Measurements from ENCODE around the gene DUS2.
"Not testable (repeated sequence)": the region's sequence is repeated elsewhere in the genome, so short reads cannot be mapped to it uniquely, and the experiment has no call there.

DUS2 gene

GRCh38 chr16:68022728-68023537 lies at the start of gene DUS2, which contains the start of gene DDX28:
TSS of gene DUS2 (plus strand) at chr16:68023284. CDS start at chr16:68038024, 14,740 bp downstream.
TSS of gene DDX28 (minus strand) at chr16:68023232. CDS start at chr16:68023202, 30 bp downstream.
- peak; percentile 95 for DNase-seq

GRCh38 chr16:67975321-67976105 lies 47.6 kb upstream of the DUS2 start:
- DNase-seq: no peak

DNA sequence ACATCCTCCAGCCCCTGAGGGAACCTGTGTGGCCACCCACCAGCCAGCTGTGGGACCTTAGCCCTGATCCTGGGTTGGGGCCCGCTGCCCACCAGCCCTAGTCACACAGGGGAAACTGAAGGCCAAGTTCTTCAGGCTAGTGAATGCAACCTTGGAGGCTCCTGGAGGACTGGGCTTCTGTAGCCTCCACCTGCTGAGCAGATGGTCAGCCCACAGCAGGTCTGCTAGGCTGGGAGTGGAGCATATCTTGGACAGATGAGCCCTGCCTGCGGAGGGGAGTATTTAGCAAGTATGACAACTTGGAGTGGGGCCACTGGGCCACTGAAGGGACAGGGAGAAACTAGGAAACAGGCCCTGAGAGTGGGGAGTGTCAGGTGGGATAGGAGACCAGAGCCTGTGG lies 46.9 kb upstream of the DUS2 start:
- no peak for DNase-seq

GRCh38 chr16:67977005-67977404 lies 46.1 kb upstream of the DUS2 start:
- DNase-seq: no peak

GRCh38 chr16:67977469-67978227 lies 45.4 kb upstream of the DUS2 start:
- DNase-seq: no peak

DNA sequence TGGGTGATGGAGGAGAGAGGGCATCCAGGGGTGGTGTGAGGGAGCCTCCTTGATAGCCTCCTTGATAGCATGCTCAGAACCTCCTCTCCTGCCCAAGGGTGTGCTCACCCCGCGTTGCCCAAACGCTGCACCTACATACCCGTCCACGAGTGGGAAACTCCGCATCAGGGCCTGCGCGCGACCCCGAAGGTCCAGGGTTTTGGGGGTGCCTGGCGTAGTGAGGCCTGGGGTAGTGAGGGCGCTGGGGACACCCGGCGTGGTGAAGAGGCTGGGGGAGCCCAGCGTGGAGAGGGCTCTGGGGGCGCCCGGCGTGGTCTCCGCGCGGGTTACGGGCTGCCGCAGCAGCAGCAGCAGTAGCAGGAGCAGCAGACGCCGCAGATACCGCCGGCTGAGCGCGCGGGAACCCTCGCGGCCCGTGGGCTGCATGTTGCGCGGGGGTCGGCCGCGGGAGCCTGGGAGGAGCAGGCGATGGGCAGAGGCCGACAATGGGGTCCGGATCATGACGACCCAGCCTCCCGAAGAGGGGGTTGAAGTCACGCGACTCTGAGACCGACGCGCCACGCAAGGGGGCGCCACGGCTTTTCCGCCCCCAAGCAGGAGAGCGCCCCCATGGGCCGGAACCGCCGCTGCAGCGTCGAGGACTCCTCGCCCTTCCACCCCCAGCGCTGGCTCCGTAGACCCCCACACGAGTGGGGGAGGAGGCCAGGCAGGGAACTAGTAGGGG lies 43.0 kb upstream of the DUS2 start, which contains the start of gene DPEP3:
Gene DPEP3, minus strand, starts transcription at position 545 of the 724 bp plus-strand sequence. Its CDS starts 119 bp downstream, at position 426.
- DNase-seq: no peak

DNA sequence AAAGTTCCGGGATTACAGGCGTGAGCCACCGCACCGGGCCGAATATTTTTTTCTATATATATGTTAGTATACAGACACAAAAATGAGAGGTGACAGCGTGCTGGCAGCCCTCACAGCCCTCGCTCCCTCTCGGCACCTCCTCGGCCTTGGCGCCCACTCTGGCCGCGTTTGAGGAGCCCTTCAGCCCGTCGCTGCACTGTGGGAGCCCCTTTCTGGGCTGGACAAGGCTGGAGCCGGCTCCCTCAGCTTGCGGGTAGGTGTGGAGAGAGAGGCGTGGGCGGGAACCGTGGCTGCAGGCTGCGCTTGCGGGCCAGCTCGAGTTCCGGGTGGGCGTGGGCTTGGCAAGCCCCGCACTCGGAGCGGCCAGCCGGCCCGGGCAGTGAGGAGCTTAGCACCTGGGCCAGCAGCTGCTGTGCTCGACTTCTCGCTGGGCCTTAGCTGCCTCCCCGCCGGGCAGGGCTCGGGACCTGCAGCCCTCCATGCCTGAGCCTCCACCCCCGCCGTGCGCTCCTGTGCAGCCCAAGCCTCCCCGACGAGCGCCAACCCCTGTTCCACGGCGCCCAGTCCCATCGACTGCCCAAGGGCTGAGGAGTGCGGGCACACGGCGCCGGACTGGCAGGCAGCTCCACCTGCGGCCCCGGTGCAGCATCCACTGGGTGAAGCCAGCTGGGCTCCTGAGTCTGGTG lies 40.9 kb upstream of the DUS2 start:
- DNase-seq: no peak

GRCh38 chr16:67986949-67987348 lies 36.1 kb upstream of the DUS2 start:
- no peak for DNase-seq

DNA sequence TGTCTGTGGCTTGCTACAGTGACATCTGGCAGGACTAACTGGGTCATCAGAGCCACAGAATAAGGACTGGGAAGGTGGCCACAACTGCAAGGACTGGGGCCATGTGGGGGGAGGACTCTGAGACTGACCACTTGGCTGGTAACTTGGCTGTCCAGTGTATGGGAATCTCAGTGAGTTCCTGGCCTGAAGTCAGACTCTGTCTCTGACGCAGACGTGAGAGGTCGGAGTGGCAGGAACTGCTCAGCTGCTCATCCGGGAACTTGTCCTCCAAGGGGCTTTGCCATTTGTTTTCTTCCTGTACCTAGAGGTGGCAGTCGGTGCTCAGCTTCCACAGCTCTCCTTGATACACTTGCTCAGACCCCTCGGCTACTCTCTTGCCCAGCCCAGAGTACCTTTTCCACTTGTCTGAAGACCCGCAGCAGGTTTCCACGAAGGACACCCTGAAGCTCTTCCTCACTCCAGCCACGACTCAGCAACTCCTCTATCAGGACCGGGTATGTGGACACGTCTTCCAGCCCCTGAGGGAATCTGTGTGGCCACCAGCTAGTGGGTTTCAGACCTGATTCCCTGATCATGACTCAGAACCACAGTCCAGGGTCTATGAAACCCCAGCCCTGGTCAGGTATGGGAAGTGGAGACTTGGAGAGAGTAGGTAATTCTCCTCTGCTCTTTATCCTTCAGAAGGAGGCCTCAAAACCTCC lies 35.5 kb upstream of the DUS2 start:
- DNase-seq: no peak

GRCh38 chr16:67988675-67989074 lies 34.4 kb upstream of the DUS2 start:
- DNase-seq: no peak

DNA sequence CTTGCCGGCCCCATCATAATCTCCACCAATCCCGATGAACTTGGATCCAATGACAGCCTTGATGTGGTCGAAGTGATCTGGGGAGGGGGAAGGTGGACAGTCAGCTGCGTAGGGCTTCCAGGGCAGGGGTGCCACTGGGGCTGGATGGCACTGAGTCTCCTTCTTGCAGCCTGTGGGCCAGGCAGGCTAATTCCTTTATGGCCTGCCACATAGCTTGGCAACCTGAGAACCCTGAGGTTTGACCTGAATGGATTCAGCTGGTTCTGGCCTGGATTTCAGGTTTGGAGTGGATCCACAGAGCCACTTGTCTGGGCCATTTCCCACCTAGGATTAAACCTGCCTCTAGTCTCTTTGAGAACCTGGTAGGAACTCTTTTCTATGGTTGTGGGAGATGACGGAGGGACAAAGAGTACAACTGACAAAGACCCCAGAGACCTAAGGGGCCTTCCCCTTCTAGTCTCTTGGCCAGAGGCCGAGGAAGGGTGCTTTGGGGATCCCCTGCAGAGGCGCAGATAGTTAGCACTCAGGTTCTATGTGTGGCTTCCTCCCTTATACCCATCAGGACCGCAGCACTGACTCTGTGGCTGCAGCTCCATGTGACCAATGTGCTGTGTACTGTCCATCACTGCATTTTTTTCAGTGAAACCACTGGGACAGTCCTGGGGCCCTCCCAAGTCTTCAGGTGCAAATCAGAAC lies 33.6 kb upstream of the DUS2 start:
- DNase-seq: no peak

DNA sequence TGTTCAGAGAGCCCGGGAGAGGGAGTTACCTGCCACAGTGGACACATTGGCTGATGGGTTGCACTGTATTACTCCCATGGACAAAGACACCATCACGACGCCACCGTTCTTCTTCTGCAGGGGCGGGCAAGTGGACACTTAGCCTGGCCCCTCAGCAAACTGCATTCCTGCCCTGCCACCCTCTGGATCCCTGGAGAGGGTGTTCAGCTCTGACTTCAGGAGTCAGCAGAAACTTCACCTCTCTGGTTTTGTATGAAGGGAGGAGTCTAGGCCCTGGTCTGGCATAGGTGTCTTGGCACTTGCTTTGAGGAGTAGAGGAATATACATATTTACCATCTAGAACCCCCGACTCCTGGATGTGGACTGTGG lies 33.1 kb upstream of the DUS2 start:
- no peak for DNase-seq

- DNase-seq: no peak
Measured at GRCh38 chr16:67992661-67993206, 30.4 kb upstream of the DUS2 start.

GRCh38 chr16:67993207-67994039 lies 29.7 kb upstream of the DUS2 start:
- DNase-seq: peak; percentile 78

- not testable (repeated sequence) for DNase-seq
Measured at GRCh38 chr16:67994040-67994408, 29.1 kb upstream of the DUS2 start.

DNA sequence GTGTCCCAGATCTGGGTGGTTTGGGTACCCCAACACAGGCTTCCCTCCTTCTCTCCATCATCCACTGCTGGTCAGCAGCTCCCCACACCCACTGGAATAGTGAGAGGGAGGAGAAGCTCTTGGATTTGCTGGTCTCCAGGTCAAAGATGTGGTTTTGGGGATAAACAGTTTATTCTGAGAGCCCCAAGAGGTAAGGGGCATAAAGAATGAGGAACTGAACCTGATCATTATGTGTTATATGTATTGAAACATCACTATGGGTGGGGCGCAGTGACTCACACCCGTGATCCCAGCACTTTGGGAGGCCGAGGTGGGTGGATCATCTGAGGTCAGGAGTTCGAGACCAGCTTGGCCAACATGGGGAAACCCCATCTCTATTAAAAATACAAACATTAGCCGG lies 27.7 kb upstream of the DUS2 start:
- peak; percentile 48 for DNase-seq

- no peak for DNase-seq
Measured at GRCh38 chr16:67996666-67997065, 26.4 kb upstream of the DUS2 start.

GRCh38 chr16:67998231-67998778 lies 24.8 kb upstream of the DUS2 start:
- DNase-seq: not testable (repeated sequence)
